H1 (cell line): Measurements from ENCODE around the gene RTTN. TPM values are rescaled to one million over a fixed set of nuclear protein-coding genes. Genes with fewer than 3 reads are reported as not detected.
"Not testable (repeated sequence)": the region's sequence is repeated elsewhere in the genome, so short reads cannot be mapped to it uniquely, and the experiment has no call there.

Source experiments
- CTCF ChIA-PET: fragments of 300-600 bp; sonication (Branson Sonifier 250); formaldehyde crosslinking; loops from one replicate; lab custom pipeline; 2021; ENCODE audit not compliant: partially characterized antibody; lab: Charles Lee
- POLR2A ChIA-PET: fragments of 300-600 bp; sonication (Branson Sonifier 250); formaldehyde crosslinking; loops from one replicate; lab custom pipeline; 2021; ENCODE audit warnings: inconsistent platforms; ENCODE audit not compliant: partially characterized antibody; lab: Charles Lee
- DNase-seq, 2 experiments: peaks; one replicate each; pipeline versions ENCODE4 v3.0.0 to v3.0.0-alpha.2; 2010 to 2022; ENCODE audit warnings: low spot score in 2 of 2, low read depth in 1 of 2, mixed read lengths in 1 of 2
- FAIRE-seq: peaks from 2 replicates; lab custom pipeline; 2011; peaks lifted over from hg19 to GRCh38; lab: Jason Lieb, UNC
- H2AFZ ChIP-seq: 2 replicates; pipeline ENCODE4 v1.8.1; 2012; ENCODE audit warnings: low read length, inconsistent platforms
- H2AK5ac ChIP-seq: 2 replicates; pipeline ENCODE4 v1.6.1; 2013; ENCODE audit warnings: low read depth, low read length
- H2BK120ac ChIP-seq: replicated peaks from 2 replicates; pipeline ENCODE3; 2013; ENCODE audit warnings: low read depth, low read length, inconsistent platforms
- H2BK12ac ChIP-seq: 2 replicates; pipeline ENCODE4 v1.6.1; 2013; ENCODE audit warnings: low read depth, low read length
- H2BK15ac ChIP-seq: 2 replicates; pipeline ENCODE4 v1.6.1; 2013; ENCODE audit warnings: low read length
- H2BK20ac ChIP-seq: 2 replicates; pipeline ENCODE4 v1.6.1; 2013; ENCODE audit warnings: low read length
- H2BK5ac ChIP-seq: 2 replicates; pipeline ENCODE4 v1.6.1; 2013; ENCODE audit warnings: low read depth, low read length
- H3K14ac ChIP-seq: 2 replicates; pipeline ENCODE4 v1.6.1; 2013; ENCODE audit warnings: inconsistent platforms; ENCODE audit not compliant: insufficient read length
- H3K18ac ChIP-seq: 2 replicates; pipeline ENCODE4 v1.6.1; 2013; ENCODE audit warnings: low read length; ENCODE audit errors: extremely low read depth
- H3K23ac ChIP-seq: 2 replicates; pipeline ENCODE4 v1.6.1; 2013; ENCODE audit warnings: inconsistent platforms; ENCODE audit not compliant: insufficient read length
- H3K23me2 ChIP-seq: 2 replicates; pipeline ENCODE4 v1.6.1; 2013; ENCODE audit warnings: low read depth, low read length
- H3K27ac ChIP-seq: 2 replicates; pipeline ENCODE4 v1.6.1; 2011; ENCODE audit warnings: low read depth, low read length, inconsistent platforms
- H3K27me3 ChIP-seq, 4 experiments: replicated peaks in 1 of 4; 1 replicate in 1 of 4; 2 replicates in 3 of 4; pipeline versions ENCODE4 v1.6.1 to v1.8.1; 2011 to 2013; ENCODE audit warnings: low read length in 3 of 4, mild to moderate bottlenecking in 3 of 4, inconsistent platforms in 2 of 4, mixed read lengths in 2 of 4, moderate library complexity in 1 of 4; ENCODE audit not compliant: control insufficient read depth in 3 of 4, insufficient read depth in 3 of 4; ENCODE audit errors: extremely low read depth in 1 of 4
- H3K36me3 ChIP-seq, 4 experiments: 2 replicates each; pipeline versions ENCODE4 v1.6.1 to v1.8.1; 2011 to 2013; ENCODE audit warnings: mild to moderate bottlenecking in 4 of 4, low read length in 3 of 4, moderate library complexity in 2 of 4, control low read depth in 1 of 4, inconsistent platforms in 1 of 4; ENCODE audit not compliant: insufficient read depth in 4 of 4, control insufficient read depth in 2 of 4
- H3K4ac ChIP-seq: replicated peaks from 2 replicates; pipeline ENCODE3; 2013; ENCODE audit warnings: low read length, low read depth, mixed read lengths, inconsistent platforms; ENCODE audit not compliant: insufficient read length
- H3K4me1 ChIP-seq, 4 experiments: replicated peaks in 1 of 4; 1 replicate in 1 of 4; 2 replicates in 3 of 4; pipeline versions ENCODE4 v1.6.1 to v1.8.1; 2011 to 2013; ENCODE audit warnings: low read length in 3 of 4, inconsistent platforms in 2 of 4, mixed read lengths in 1 of 4; ENCODE audit not compliant: insufficient read depth in 4 of 4, control insufficient read depth in 3 of 4
- H3K4me2 ChIP-seq, 2 experiments: 2 replicates each; pipeline versions ENCODE4 v1.6.1 to v1.8.1; 2011 to 2013; ENCODE audit warnings: low read depth in 2 of 2, low read length in 2 of 2, control low read depth in 1 of 2, inconsistent platforms in 1 of 2, mild to moderate bottlenecking in 1 of 2; ENCODE audit not compliant: insufficient read depth in 1 of 2
- H3K4me3 ChIP-seq, 4 experiments: fragments of 200-600, 300-600 bp in 1 of 4; sonication (generic), shearing (Covaris generic), sonication (Bioruptor Twin) in 1 of 4; 2 replicates each; pipeline versions ENCODE4 v1.5.1 to v1.8.1; 2011 to 2016; ENCODE audit warnings: low read length in 4 of 4, low read depth in 3 of 4, control low read depth in 2 of 4, inconsistent platforms in 2 of 4, mild to moderate bottlenecking in 2 of 4, mixed read lengths in 1 of 4, moderate library complexity in 1 of 4; ENCODE audit not compliant: insufficient read depth in 2 of 4; ENCODE audit errors: extremely low read depth in 1 of 4
- H3K56ac ChIP-seq: replicated peaks from 2 replicates; pipeline ENCODE3; 2013; ENCODE audit warnings: low read depth, mild to moderate bottlenecking, mixed read lengths, low read length, inconsistent platforms; ENCODE audit not compliant: insufficient read length
- H3K79me1 ChIP-seq: 2 replicates; pipeline ENCODE4 v1.6.1; 2013; ENCODE audit warnings: low read depth, low read length, control low read depth
- H3K79me2 ChIP-seq, 2 experiments: 2 replicates each; pipeline versions ENCODE4 v1.6.1 to v1.8.1; 2012 to 2013; ENCODE audit warnings: low read length in 2 of 2, mild to moderate bottlenecking in 2 of 2, inconsistent platforms in 1 of 2; ENCODE audit not compliant: insufficient read depth in 2 of 2, control insufficient read depth in 1 of 2
- H3K9ac ChIP-seq, 4 experiments: replicated peaks in 1 of 4; 1 replicate in 1 of 4; 2 replicates in 3 of 4; pipeline versions ENCODE4 v1.6.1 to v1.8.1; 2011 to 2013; ENCODE audit warnings: low read depth in 3 of 4, low read length in 3 of 4, control low read depth in 2 of 4, mild to moderate bottlenecking in 2 of 4, moderate library complexity in 2 of 4, inconsistent platforms in 1 of 4; ENCODE audit errors: extremely low read depth in 1 of 4
- H3K9me3 ChIP-seq, 2 experiments: 2 replicates each; pipeline versions ENCODE4 v1.6.1 to v1.8.1; 2012 to 2013; ENCODE audit warnings: mild to moderate bottlenecking in 2 of 2, moderate library complexity in 2 of 2, control low read depth in 1 of 2, inconsistent platforms in 1 of 2, low read depth in 1 of 2, low read length in 1 of 2, mixed read lengths in 1 of 2; ENCODE audit not compliant: insufficient read depth in 2 of 2
- H4K20me1 ChIP-seq, 2 experiments: replicated peaks in 1 of 2; 2 replicates each; pipeline versions ENCODE3 to v1.8.1; 2011 to 2013; ENCODE audit warnings: inconsistent platforms in 2 of 2, low read length in 2 of 2, mild to moderate bottlenecking in 1 of 2; ENCODE audit not compliant: insufficient read depth in 2 of 2, control insufficient read depth in 1 of 2
- H4K5ac ChIP-seq: 2 replicates; pipeline ENCODE4 v1.6.1; 2013; ENCODE audit warnings: low read length, low read depth, mixed read lengths, inconsistent platforms; ENCODE audit not compliant: insufficient read length
- H4K8ac ChIP-seq: 2 replicates; pipeline ENCODE4 v1.8.0; 2013; ENCODE audit warnings: mild to moderate bottlenecking, moderate library complexity, low read length, inconsistent platforms; ENCODE audit not compliant: insufficient read depth; ENCODE audit errors: extremely low read depth
- H4K91ac ChIP-seq: replicated peaks from 2 replicates; pipeline ENCODE3; 2013; ENCODE audit warnings: low read length, mixed read lengths, inconsistent platforms; ENCODE audit not compliant: insufficient read length
- EP300 ChIP-seq, 2 experiments: IDR thresholded peaks; 1 replicate in 1 of 2; 2 replicates in 1 of 2; pipeline ENCODE4 v1.6.1; 2011 to 2012; ENCODE audit warnings: low read depth in 2 of 2, low read length in 2 of 2, mild to moderate bottlenecking in 2 of 2, borderline replicate concordance in 1 of 2, inconsistent platforms in 1 of 2, moderate library complexity in 1 of 2
- WGBS, 2 experiments: shearing (Covaris generic) in 1 of 2; methylation state at CpG; one replicate each; pipeline versions ENCODE4 v1.1.6 to v1.1.7; 2013 to 2015; ENCODE audit warnings: low lambda C conversion rate in 2 of 2, mixed read lengths in 2 of 2, inconsistent platforms in 1 of 2, low coverage in 1 of 2, missing lambda C conversion rate in 1 of 2; ENCODE audit not compliant: insufficient replicate concordance in 2 of 2, insufficient coverage in 1 of 2, insufficient read length in 1 of 2; ENCODE audit errors: extremely low coverage in 1 of 2, missing lambda C conversion rate in 1 of 2; 5-methylcytosine and 5-hydroxymethylcytosine counted together
- polyA plus RNA-seq, 7 experiments: library from polyadenylated mRNA; depleted of rRNA in 3 of 7; stranded (reverse) in 5 of 7; unstranded in 2 of 7; fragments of >200 nt in 5 of 7; fragments of 200-250 nt in 2 of 7; gene quantifications; 1 replicate in 5 of 7; 2 replicates in 1 of 7; 4 replicates in 1 of 7; pipeline versions ENCODE4 v1.2.1 to v1.2.3, GENCODE V29; 2011 to 2013; ENCODE audit warnings: missing spikeins in 2 of 7, mixed read lengths in 2 of 7
- total RNA-seq: library from RNA; stranded (reverse); fragmentation: NEBNext Ultra II Directional; extraction: Animal tissue kit (Norgen Biotek cat#: 25700); gene quantifications from 2 replicates; pipeline ENCODE4 v1.2.1, GENCODE V29; 2021

The RTTN gene
- total and polyA plus RNA-seq, 2 of the 8 experiments (the other 6 are each of a cell fraction or from before 2014, with no cell fraction given): 9.1 to 21.4 TPM

DNA sequence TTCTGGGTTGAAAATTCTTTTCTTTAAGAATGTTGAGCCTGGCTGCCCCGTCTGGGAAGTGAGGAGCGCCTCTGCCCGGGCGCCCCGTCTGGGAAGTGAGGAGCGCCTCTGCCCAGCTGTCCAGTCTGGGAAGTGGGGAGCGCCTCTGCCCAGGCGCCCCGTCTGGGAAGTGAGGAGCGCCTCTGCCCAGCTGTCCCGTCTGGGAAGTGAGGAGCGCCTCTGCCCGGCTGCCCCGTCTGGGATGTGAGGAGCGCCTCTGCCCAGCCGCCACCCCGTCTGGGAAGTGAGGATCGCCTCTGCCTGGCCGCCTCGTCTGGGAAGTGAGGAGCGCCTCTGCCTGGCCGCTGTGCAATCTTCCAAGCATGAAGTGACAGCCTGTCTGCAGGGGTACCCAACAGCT, 102.6 kb downstream of the RTTN start:
- H2AK5ac ChIP-seq, H3K4ac ChIP-seq, H4K20me1 ChIP-seq, H3K23ac ChIP-seq, CTCF ChIA-PET, H2BK20ac ChIP-seq, DNase-seq, H3K4me1 ChIP-seq, H2BK12ac ChIP-seq, H3K9ac ChIP-seq, H2AFZ ChIP-seq, H3K4me2 ChIP-seq, H4K91ac ChIP-seq, H3K18ac ChIP-seq, H2BK15ac ChIP-seq, FAIRE-seq, H4K5ac ChIP-seq, H4K8ac ChIP-seq, H3K27ac ChIP-seq, H3K4me3 ChIP-seq, H3K27me3 ChIP-seq, H3K79me1 ChIP-seq, H2BK5ac ChIP-seq, H3K79me2 ChIP-seq, H3K56ac ChIP-seq, H2BK120ac ChIP-seq, POLR2A ChIA-PET, H3K23me2 ChIP-seq, H3K14ac ChIP-seq: not testable (repeated sequence)
- peak in 1 of 2 experiments; percentile 56; a peak in 1 of 3 replicates for TF ChIP-seq EP300 (IDR thresholded peaks at IDR 0.05; ENCODE audit: borderline replicate concordance in 1 of 2, low read depth in 2 of 2, low read length in 2 of 2)
- Histone ChIP-seq H3K9me3 (peaks cover 7 to 16% of the 10 kb centered on the region in 2 experiments; a peak in 3 of 4 replicates), H3K36me3 (peaks cover 0 to 22% (median 5%) of the 10 kb centered on the region in 4 experiments; a peak in 4 of 8 replicates)
- 79% methylated on average over 17 of the region's 22 CpGs; no CpG with 5 or more reads in 1 of the 2 experiments for WGBS, 2 experiments
